Sciatic nerve (tissue), 2 donors: ENCODE results near the gene CDC42BPA. TPM values are rescaled to one million over a fixed set of nuclear protein-coding genes. Genes with fewer than 3 reads are reported as not detected.

Experiments
- ATAC-seq: fragments of 200-7000 bp; cut with Tn5 transposase; one replicate; pipeline ENCODE4 v1.9.1; 2020; ENCODE audit warnings: mild to moderate bottlenecking, moderate library complexity
- DNase-seq: peaks from one replicate; pipeline ENCODE4 v3.0.0-alpha.2; 2020; ENCODE audit warnings: low spot score
- intact Hi-C: fragments of 100-400 bp; cut with DNase I; formaldehyde crosslinking; loops from one replicate; pipeline ENCODE4 v1.14.2; 2022
- total RNA-seq: library from RNA; stranded (reverse); fragmentation: NEBNext Ultra II Directional; extraction: Animal tissue kit (Norgen Biotek cat#: 25700); gene quantifications from one replicate; pipeline ENCODE4 v1.2.1, GENCODE V29; 2021
- donor health status: DM: no; HTN: no; CAD: no.
- donor health status: DM: no; HTN: no; CAD: no.

The CDC42BPA gene
- total RNA-seq, 1 donor from 2014 or later: 66.8 TPM

GRCh38 chr1:226979115-226979516 is 339.2 kb downstream of the CDC42BPA start:
- ATAC-seq: no peak
- intact Hi-C loops: no loop called here
- DNase-seq: no peak

GRCh38 chr1:226978432-226979114 is 339.7 kb downstream of the CDC42BPA start:
- DNase-seq (no peak), ATAC-seq (no peak)
- intact Hi-C loops: no loop called here

- DNase-seq: no peak
- intact Hi-C loops: no loop called here
- no peak for ATAC-seq
Observed at GRCh38 chr1:226977643-226978431, 340.5 kb downstream of the CDC42BPA start.

- intact Hi-C loops: no loop called here
- no peak for DNase-seq
Observed at GRCh38 chr1:226976978-226977642, 341.2 kb downstream of the CDC42BPA start.

GRCh38 chr1:226976276-226976977 is 341.9 kb downstream of the CDC42BPA start:
- DNase-seq (no peak), ATAC-seq (no peak)
- intact Hi-C loops: no loop called here

More at GRCh38 chr1:226976978-226977642, 341.2 kb downstream of the CDC42BPA start:
- ATAC-seq: no peak

- ATAC-seq: peak; percentile 1
- no peak for DNase-seq
- intact Hi-C loops: no loop called here
Observed at GRCh38 chr1:226975259-226976250, 342.7 kb downstream of the CDC42BPA start.

GRCh38 chr1:226974544-226975258 is 343.6 kb downstream of the CDC42BPA start:
- intact Hi-C loops: no loop called here
- DNase-seq (no peak), ATAC-seq (peak; percentile 45)

GRCh38 chr1:226973898-226974543 is 344.3 kb downstream of the CDC42BPA start:
- ATAC-seq: peak; percentile 93
- no peak for DNase-seq
- intact Hi-C loops: no loop called here

- DNase-seq (no peak), ATAC-seq (peak; percentile 83)
- intact Hi-C loops: no loop called here
Observed at GRCh38 chr1:226973371-226973897, 344.9 kb downstream of the CDC42BPA start.

GRCh38 chr1:226972931-226973330 is 345.4 kb downstream of the CDC42BPA start:
- intact Hi-C loops: no loop called here
- ATAC-seq (no peak), DNase-seq (no peak)

- no peak for ATAC-seq
- intact Hi-C loops: no loop called here
- DNase-seq: no peak
Observed at GRCh38 chr1:226971765-226972164, 346.5 kb downstream of the CDC42BPA start.

- DNase-seq (no peak), ATAC-seq (no peak)
- intact Hi-C loops: no loop called here
Observed at GRCh38 chr1:226967665-226968064, 350.6 kb downstream of the CDC42BPA start.

- no peak for ATAC-seq
- intact Hi-C loops: no loop called here
- no peak for DNase-seq
Observed at GRCh38 chr1:226966683-226967082, 351.6 kb downstream of the CDC42BPA start.

- DNase-seq (no peak), ATAC-seq (no peak)
- intact Hi-C loops: no loop called here
Observed at GRCh38 chr1:226965581-226966440, 352.5 kb downstream of the CDC42BPA start.

GRCh38 chr1:226964611-226965486 is 353.4 kb downstream of the CDC42BPA start:
- intact Hi-C loops: no loop called here
- DNase-seq: no peak
- ATAC-seq: no peak
